Tibial nerve (tissue), 4 donors: ENCODE data around the gene SEC24B. TPM values are rescaled to one million over a fixed set of nuclear protein-coding genes. Genes with fewer than 3 reads are reported as not detected.

Experiments used
- DNase-seq, 2 donors: peaks; one replicate each; pipeline ENCODE4 v3.0.0-alpha.2; 2019; ENCODE audit warnings: low spot score in 2 of 2
- H3K27ac ChIP-seq, 4 donors: fragments of 200-600 bp; sonication (generic) in 3 of 4; one replicate each; pipeline ENCODE4 v1.5.1; 2017 to 2019; ENCODE audit warnings: mild to moderate bottlenecking in 1 of 4
- H3K27me3 ChIP-seq, 2 donors: fragments of 200-600 bp; sonication (generic) in 1 of 2; one replicate each; pipeline versions ENCODE4 v1.5.1 to v1.6.0; 2017 to 2019
- H3K36me3 ChIP-seq, 3 donors: fragments of 200-600 bp; sonication (generic); one replicate each; pipeline ENCODE4 v1.5.1; 2018 to 2019
- H3K4me1 ChIP-seq, 4 donors: fragments of 200-600 bp; sonication (generic) in 3 of 4; one replicate each; pipeline ENCODE4 v1.5.1; 2017 to 2019
- H3K4me3 ChIP-seq, 4 donors: fragments of 200-600 bp; sonication (generic) in 3 of 4; one replicate each; pipeline ENCODE4 v1.5.1; 2017 to 2019; ENCODE audit warnings: mild to moderate bottlenecking in 1 of 4, moderate library complexity in 1 of 4
- H3K9me3 ChIP-seq, 4 donors: fragments of 200-600 bp; sonication (generic) in 3 of 4; one replicate each; pipeline ENCODE4 v1.5.1; 2017 to 2019
- EP300 ChIP-seq, 2 donors: sonication (generic); formaldehyde crosslinking; IDR thresholded peaks; one replicate each; pipeline ENCODE4 v1.6.1; 2017; ENCODE audit warnings: antibody characterized with exemption in 2 of 2, mild to moderate bottlenecking in 1 of 2
- POLR2A ChIP-seq, 2 donors: fragments of 450-650 bp; IDR thresholded peaks; one replicate each; pipeline ENCODE4 v1.6.1; 2017; ENCODE audit warnings: antibody characterized with exemption in 2 of 2, mild to moderate bottlenecking in 2 of 2, moderate library complexity in 2 of 2
- WGBS, 2 donors: methylation state at CpG; one replicate each; pipeline ENCODE4 v1.1.5; 2018; 5-methylcytosine and 5-hydroxymethylcytosine counted together
- total RNA-seq, 4 donors: library from RNA; depleted of rRNA; stranded (reverse); fragments of >200 nt; gene quantifications; one replicate each; pipeline ENCODE4 v1.1.0, GENCODE V29; 2016
- TF ChIP-seq, protein P1 (sequence below), 5 experiments: fragments of 200-600 bp in 3 of 5; fragments of 450-650 bp in 2 of 5; sonication (generic) in 3 of 5; IDR thresholded peaks; one replicate each; pipeline ENCODE4 v1.5.1; 2016 to 2019; ENCODE audit warnings: antibody characterized with exemption in 5 of 5, mild to moderate bottlenecking in 3 of 5, moderate library complexity in 2 of 5

SEC24B gene
- total RNA-seq, 4 donors from 2014 or later = 31.8 to 37.5 (median 35.4) TPM

DNA sequence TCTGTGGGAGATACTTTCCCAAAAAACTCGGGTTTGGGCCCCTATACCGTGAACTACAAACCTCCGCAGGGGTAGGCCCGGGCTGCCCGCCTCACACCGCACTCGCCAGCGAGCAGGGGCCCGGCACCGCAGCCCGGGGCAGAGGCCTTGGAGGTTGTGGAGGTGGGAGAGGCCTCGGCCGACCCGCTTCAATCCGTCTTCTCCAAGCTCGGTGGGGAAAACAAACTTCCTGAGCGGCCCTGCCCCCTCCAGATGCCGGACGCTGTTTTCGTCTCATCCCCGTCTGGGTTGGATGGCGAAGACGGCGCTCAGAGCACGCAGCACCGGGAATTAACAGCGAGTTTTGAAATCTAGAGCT, 126.0 kb downstream of the SEC24B start:
- Histone ChIP-seq H3K27me3 (no peaks in the 10 kb centered on the region), H3K27ac (peak overlapping the region; percentile 66 to 94 (median 79)), H3K4me3 (peak overlapping the region; percentile 60 to 90 (median 78)), H3K4me1 (peaks cover 0 to 21% (median 0%) of the 10 kb centered on the region in 4 donors), H3K9me3 (peaks cover 0 to 7% (median 0%) of the 10 kb centered on the region in 4 donors), H3K36me3 (peaks cover 0 to 12% (median 0%) of the 10 kb centered on the region in 3 donors)
- TF ChIP-seq, protein P1, sequence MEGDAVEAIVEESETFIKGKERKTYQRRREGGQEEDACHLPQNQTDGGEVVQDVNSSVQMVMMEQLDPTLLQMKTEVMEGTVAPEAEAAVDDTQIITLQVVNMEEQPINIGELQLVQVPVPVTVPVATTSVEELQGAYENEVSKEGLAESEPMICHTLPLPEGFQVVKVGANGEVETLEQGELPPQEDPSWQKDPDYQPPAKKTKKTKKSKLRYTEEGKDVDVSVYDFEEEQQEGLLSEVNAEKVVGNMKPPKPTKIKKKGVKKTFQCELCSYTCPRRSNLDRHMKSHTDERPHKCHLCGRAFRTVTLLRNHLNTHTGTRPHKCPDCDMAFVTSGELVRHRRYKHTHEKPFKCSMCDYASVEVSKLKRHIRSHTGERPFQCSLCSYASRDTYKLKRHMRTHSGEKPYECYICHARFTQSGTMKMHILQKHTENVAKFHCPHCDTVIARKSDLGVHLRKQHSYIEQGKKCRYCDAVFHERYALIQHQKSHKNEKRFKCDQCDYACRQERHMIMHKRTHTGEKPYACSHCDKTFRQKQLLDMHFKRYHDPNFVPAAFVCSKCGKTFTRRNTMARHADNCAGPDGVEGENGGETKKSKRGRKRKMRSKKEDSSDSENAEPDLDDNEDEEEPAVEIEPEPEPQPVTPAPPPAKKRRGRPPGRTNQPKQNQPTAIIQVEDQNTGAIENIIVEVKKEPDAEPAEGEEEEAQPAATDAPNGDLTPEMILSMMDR (IDR thresholded peaks at IDR 0.05) = no peak
- WGBS, 2 donors = 3 to 8% methylated on average over 27 of the region's 27 CpGs
- DNase-seq = peak in 1 of 2 donors; percentile 11

DNA sequence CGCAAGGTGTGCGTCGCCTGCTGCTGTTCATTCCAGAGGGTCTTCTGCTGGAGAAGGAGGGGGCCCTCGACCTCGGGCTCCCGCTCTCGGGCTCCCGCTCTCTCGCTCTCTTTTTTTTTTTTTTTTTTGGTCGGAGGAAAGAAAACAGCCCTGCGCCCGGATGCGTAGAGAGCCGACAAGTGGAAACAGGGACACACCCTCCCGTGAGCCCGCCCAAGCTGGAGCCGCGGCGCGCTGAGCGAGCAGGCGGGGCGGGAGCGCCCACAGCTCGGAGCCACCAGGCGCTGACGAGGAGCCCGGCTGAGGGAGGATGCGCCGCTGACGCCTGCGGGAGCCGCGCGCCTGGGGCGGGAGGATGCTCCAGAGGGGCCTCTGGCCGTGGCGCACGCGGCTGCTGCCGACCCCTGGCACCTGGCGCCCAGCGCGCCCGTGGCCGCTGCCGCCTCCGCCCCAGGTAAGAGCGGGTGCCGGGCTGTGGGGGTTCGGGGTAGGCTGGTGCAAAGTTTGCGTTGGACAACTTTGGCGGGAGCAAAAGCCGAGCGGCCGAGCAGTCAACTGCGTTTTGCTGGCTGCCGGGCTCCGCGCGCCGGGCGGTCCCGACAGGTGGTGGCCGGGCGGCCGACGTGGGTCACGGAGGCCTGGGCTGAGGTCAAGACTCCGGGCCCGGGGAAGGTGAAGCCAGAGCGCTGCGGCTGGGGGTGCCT, 126.5 kb downstream of the SEC24B start, which contains the start of gene MCUB:
Gene MCUB (plus strand): TSS at position 264 of the 704 bp plus-strand sequence. CDS start 92 bp downstream, at position 356.
- Histone ChIP-seq H3K9me3 (peaks cover 0 to 7% (median 0%) of the 10 kb centered on the region in 4 donors), H3K27ac (peak within 1 kb of the TSS; percentile 66 to 94 (median 88)), H3K4me3 (peak within 1 kb of the TSS; percentile 60 to 90 (median 78)), H3K36me3 (peaks cover 0 to 12% (median 0%) of the 10 kb centered on the region in 3 donors), H3K4me1 (peaks cover 0 to 21% (median 0%) of the 10 kb centered on the region in 4 donors), H3K27me3 (no peaks in the 10 kb centered on the region)
- WGBS, 2 donors = 1 to 2% methylated on average over 27 to 56 of the region's 73 CpGs
- peak; percentile 59 to 74 for DNase-seq
- TF ChIP-seq, protein P1 (IDR thresholded peaks at IDR 0.05) = peak in 2 of 5 experiments; percentile 20 to 24
- TF ChIP-seq POLR2A (IDR thresholded peaks at IDR 0.05) (peak in 1 of 2 donors; percentile 60), EP300 (IDR thresholded peaks at IDR 0.05) (peak in 1 of 2 donors; percentile 37)

DNA sequence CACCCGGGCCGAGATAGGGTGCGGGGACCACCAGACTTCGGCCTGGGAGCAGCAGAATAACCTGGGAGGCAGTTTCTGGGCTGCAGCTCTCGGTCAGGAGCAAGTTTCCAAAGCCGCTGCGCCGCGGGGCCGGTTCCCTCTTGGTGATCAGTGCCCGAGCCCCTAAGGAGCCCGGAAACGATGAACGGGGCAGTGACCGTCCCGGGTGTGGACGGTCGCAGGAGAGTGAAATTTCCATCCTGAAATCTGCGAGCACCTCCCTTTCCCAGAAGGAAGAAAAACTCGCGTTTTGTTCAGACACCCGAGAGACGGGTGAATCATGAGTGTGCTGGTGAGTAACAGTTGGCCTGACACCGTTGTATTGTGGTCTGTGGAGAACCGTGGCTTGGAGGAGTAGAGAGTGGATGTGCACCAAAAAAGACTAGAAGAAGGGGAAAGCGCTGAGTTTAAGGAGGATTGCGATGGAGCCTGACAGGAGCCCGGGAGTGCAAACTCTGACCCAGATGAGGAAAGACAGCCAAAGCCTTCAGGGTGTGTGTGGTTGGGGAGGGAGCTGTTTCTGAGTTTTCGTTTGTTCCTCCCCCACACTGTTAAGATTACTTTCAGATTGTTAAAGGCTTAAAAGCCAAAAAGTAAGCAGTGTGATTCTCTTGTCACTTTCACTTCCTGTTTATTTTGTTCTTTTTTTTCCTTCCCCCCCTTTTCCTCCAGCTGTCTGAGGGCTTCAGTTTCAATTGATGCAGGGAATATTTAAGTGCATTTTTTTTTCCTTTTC, 127.3 kb downstream of the SEC24B start:
- WGBS, 2 donors = 0% methylated on average over 25 to 28 of the region's 29 CpGs
- peaks cover 0 to 21% (median 0%) of the 10 kb centered on the region in 4 donors for H3K4me1 ChIP-seq
- peaks cover 0 to 14% (median 0%) of the 10 kb centered on the region in 3 donors for H3K36me3 ChIP-seq
- no peaks in the 10 kb centered on the region for H3K27me3 ChIP-seq
- H3K4me3 ChIP-seq = peak overlapping the region; percentile 60 to 90 (median 78)
- peak in 1 of 2 donors; percentile 65 for TF ChIP-seq EP300 (IDR thresholded peaks at IDR 0.05)
- TF ChIP-seq POLR2A (IDR thresholded peaks at IDR 0.05) = no peak
- TF ChIP-seq, protein P1 (IDR thresholded peaks at IDR 0.05) = no peak
- peak overlapping the region; percentile 66 to 94 (median 88) for H3K27ac ChIP-seq
- DNase-seq = peak in 1 of 2 donors; percentile 47
- H3K9me3 ChIP-seq = peaks cover 0 to 7% (median 0%) of the 10 kb centered on the region in 4 donors

DNA sequence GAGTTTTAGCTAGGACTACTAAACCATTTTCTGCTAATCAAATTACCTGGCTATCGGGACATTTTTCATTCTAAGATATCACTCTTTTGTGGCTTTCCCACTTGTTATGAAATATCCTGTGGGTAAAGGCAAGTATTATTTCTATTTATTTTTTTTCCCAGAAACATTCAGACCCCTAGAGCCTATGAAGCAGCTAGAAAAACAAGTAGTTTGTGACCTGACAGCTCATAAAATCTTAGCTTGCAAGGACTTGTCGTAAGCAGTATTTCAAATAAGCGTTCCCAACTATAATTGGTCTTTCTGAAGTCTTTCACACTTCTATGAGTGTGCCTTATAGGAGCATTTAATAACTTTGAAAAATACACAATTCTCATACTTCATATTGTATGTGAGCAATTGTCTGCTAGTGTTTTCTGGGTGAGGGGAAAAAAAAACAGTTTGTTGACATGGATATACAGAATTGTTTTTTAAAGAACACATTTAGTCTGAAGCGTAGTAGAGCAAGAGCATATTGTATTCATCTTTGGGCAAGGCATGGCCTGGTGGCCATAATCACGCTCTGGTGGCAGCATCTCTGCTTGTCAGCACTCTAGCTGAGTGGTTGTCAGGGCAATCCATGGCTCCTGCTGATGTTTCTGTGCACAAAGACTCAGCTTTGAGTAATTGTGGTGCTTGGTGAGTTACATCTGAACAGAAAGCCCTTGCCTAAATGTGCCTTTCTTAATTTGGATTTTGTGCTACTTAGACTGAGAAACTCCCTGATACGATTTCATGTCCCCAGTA, 129.0 kb downstream of the SEC24B start:
- Histone ChIP-seq H3K27me3 (no peaks in the 10 kb centered on the region), H3K4me1 (peaks cover 0 to 21% (median 0%) of the 10 kb centered on the region in 4 donors), H3K36me3 (peaks cover 0 to 5% (median 0%) of the 10 kb centered on the region in 3 donors), H3K27ac (no peak overlapping the region), H3K9me3 (peaks cover 0 to 1% (median 0%) of the 10 kb centered on the region in 4 donors), H3K4me3 (no peak overlapping the region)
- TF ChIP-seq POLR2A (IDR thresholded peaks at IDR 0.05) = no peak
- no peak for TF ChIP-seq EP300 (IDR thresholded peaks at IDR 0.05)
- TF ChIP-seq, protein P1 (IDR thresholded peaks at IDR 0.05) = no peak
- 88 to 90% methylated on average over 6 of the region's 6 CpGs for WGBS, 2 donors
- DNase-seq = no peak
